ENCODE results near the gene ZNF576. TPM values are rescaled to one million over a fixed set of nuclear protein-coding genes. Genes with fewer than 3 reads are reported as not detected.
A peak's percentile ranks its signal among the peaks of the same experiment; 100 is the strongest.
"Not testable (repeated sequence)": the region's sequence is repeated elsewhere in the genome, so short reads cannot be mapped to it uniquely, and the experiment has no call there.

The ZNF576 gene
- total RNA-seq, 2 experiments from 2014 or later = 13.2 to 13.5 TPM

DNA sequence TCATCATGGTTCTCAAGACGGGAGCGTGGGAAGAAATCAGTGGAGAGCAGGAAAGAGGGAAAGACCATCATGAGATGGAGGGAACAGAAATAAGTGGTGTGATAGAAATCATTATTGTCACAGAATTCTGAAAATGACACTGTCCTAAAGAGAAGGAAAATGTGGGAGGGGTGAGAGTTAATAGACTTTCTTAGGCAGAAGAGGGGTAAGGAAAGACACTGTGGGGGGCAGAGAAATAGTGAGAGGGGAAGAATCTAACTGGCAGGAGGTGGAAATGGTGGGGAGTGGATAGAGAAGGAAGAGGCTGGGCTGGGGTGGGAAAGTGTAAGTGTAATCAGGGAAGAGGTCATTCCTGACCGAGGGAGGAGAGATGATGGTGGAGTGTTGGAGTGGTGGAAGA is 17.6 kb upstream of the ZNF576 start:
- Mint-ChIP-seq H3K4me3 (peak overlapping the region; percentile 20), H3K36me3 (ENCODE audit: low read depth) (peaks cover 7% of the 10 kb centered on the region), H3K4me1 (peaks cover 38% of the 10 kb centered on the region), H3K27me3 (peaks cover 3% of the 10 kb centered on the region), H3K9me3 (no peaks in the 10 kb centered on the region), H3K27ac (no peak overlapping the region)
- ChIA-PET POLR2A (interaction anchor here (1.5 kb wide), 1 partner anchor 16 kb away, joined by 5 read pairs; no protein-coding TSS in a partner anchor), CTCF (no interaction called here)
- no peak for DNase-seq

DNA sequence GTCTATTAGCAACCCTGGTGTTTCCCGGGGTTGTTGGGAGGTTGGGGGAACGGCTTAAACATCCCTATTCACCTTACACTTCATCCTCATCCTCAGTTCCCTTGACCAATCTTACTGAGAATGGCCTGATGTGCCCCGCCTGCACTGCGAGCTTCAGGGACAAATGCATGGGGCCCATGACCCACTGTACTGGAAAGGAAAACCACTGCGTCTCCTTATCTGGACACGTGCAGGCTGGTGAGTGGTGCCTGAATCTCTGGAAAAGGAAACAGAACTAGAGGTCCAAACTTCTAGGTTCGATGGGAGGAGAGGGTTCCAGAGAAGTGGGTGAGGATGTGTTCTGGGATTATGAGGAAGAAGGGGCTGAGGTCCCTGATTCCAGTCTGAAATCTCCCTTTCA is 14.9 kb upstream of the ZNF576 start:
- H3K4me1 Mint-ChIP-seq = peaks cover 23% of the 10 kb centered on the region
- H3K27me3 Mint-ChIP-seq = peaks cover 3% of the 10 kb centered on the region
- no peak overlapping the region for H3K4me3 Mint-ChIP-seq
- no peak overlapping the region for H3K27ac Mint-ChIP-seq
- H3K36me3 Mint-ChIP-seq (ENCODE audit: low read depth) = peaks cover 12% of the 10 kb centered on the region
- CTCF ChIA-PET = no interaction called here
- no peak for DNase-seq
- no peaks in the 10 kb centered on the region for H3K9me3 Mint-ChIP-seq
- POLR2A ChIA-PET = interaction anchor here (1.3 to 6.0 kb wide), 2 partner anchors 14 to 26 kb away, joined by 3 to 28 read pairs; partner anchors contain the start of genes IRGQ and ZNF576

DNA sequence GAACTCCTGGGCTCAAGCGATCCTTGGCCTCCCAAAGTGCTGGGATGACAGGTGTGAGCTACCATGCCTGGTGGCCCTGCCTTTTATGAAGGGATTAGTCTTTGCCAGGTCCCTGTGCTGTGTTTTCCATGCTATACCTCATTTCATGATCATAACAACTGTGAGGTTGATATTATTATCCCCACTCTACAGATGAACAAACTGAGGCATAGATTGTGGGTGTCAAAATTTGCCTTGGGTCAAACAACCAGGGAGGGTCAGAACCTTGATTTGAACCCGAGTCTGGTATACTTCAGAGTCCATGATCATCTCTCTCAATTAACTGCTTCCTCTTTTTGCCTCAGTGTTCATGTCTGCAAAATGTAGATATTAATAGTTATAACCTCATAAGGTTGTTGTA is 13.9 kb upstream of the ZNF576 start:
- H3K4me1 Mint-ChIP-seq = peaks cover 19% of the 10 kb centered on the region
- ChIA-PET POLR2A (interaction anchor here (1.9 to 6.0 kb wide), 2 partner anchors 13 to 28 kb away, joined by 4 to 28 read pairs; partner anchors contain the start of genes IRGQ and ZNF576), CTCF (interaction anchor here (0.6 to 3.2 kb wide), 2 partner anchors 12 to 1162 kb away, joined by 3 to 22 read pairs; no protein-coding TSS in a partner anchor)
- no peak overlapping the region for H3K4me3 Mint-ChIP-seq
- peaks cover 3% of the 10 kb centered on the region for H3K27me3 Mint-ChIP-seq
- H3K36me3 Mint-ChIP-seq (ENCODE audit: low read depth) = peaks cover 12% of the 10 kb centered on the region
- DNase-seq = no peak
- no peaks in the 10 kb centered on the region for H3K9me3 Mint-ChIP-seq
- H3K27ac Mint-ChIP-seq = no peak overlapping the region

DNA sequence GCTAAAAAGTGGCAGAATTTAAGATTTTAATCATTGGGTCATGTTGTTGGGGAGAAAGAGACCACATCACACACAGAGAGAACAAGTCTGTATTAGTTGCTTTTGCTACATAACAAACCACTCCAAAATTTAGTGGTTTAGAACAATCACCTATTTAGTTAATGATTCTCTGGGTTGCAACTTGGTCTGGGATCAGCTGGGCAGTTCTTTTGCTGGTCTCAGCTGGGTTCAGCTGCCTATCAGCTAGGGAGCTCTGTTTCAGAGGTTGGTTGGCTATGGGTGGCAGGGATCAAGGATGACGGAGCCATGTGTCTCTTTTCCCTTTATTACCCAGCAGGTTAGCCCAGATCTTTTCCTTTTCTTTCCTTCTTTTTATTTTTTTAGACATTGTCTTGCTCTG is 11.9 kb upstream of the ZNF576 start:
- DNase-seq = no peak
- Mint-ChIP-seq H3K36me3 (ENCODE audit: low read depth) (peaks cover 12% of the 10 kb centered on the region), H3K27ac (peak overlapping the region; percentile 48), H3K4me3 (no peak overlapping the region), H3K27me3 (no peaks in the 10 kb centered on the region), H3K4me1 (peaks cover 15% of the 10 kb centered on the region), H3K9me3 (no peaks in the 10 kb centered on the region)
- ChIA-PET CTCF (interaction anchor here (1.0 to 3.2 kb wide), 6 partner anchors 10 to 138 kb away, joined by 3 to 22 read pairs (median 4); partner anchors contain the start of genes IRGQ and ZNF576), POLR2A (interaction anchor here (1.1 to 6.0 kb wide), 3 partner anchors 10 to 30 kb away, joined by 4 to 28 read pairs (median 5); partner anchors contain the start of genes IRGQ, PINLYP, XRCC1 and ZNF576)

DNA sequence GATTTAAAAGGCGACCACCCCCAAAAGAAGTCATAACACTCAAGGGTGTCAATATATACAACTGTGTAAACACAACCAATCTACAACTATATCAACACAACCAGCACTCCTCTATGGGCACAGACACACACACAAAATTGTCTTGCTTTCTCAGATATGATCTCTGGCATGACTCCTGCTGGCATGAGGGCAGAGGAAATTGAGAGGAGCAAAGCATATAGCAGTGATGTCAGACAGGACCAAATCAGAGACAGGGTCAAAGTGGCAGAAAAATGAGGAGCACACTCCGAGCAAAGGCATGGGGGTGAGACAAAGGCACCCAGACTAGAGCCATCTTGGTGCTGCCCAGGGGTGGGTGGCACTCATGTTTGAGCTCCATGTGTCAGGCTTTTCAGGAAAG is 10.0 kb upstream of the ZNF576 start:
- H3K4me1 Mint-ChIP-seq = peaks cover 14% of the 10 kb centered on the region
- H3K9me3 Mint-ChIP-seq = no peaks in the 10 kb centered on the region
- H3K27me3 Mint-ChIP-seq = no peaks in the 10 kb centered on the region
- DNase-seq = no peak
- ChIA-PET CTCF (interaction anchor here (0.8 to 1.0 kb wide), 2 partner anchors 8 to 10 kb away, joined by 3 to 4 read pairs; partner anchors contain the start of genes IRGQ and ZNF576), POLR2A (no interaction called here)
- H3K36me3 Mint-ChIP-seq (ENCODE audit: low read depth) = peaks cover 14% of the 10 kb centered on the region
- no peak overlapping the region for H3K4me3 Mint-ChIP-seq
- H3K27ac Mint-ChIP-seq = no peak overlapping the region

DNA sequence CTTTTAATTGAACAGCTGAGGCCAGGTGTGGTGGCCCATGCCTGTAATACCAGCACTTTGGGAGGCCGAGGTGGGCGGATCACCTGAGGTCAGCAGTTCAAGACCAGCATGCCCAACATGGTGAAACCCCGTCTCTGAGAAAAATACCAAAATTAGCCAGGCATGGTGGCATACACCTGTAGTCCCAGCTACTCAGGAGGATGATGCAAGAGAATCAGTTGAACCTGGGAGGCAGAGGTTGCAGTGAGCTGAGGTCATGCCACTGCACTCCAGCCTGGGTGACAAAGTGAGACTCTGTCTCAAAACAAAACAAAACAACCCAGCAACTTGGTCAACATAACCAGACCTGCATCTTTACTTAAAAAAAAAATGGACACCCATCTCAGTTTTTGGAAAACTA is 9.4 kb upstream of the ZNF576 start:
- H3K4me1 Mint-ChIP-seq = peaks cover 12% of the 10 kb centered on the region
- POLR2A ChIA-PET = interaction anchor here (0.8 kb wide), 1 partner anchor 90 kb away, joined by 3 read pairs; no protein-coding TSS in a partner anchor
- H3K36me3 Mint-ChIP-seq (ENCODE audit: low read depth) = peaks cover 14% of the 10 kb centered on the region
- DNase-seq, H3K9me3 Mint-ChIP-seq, H3K27me3 Mint-ChIP-seq, H3K4me3 Mint-ChIP-seq, H3K27ac Mint-ChIP-seq: not testable (repeated sequence)
- CTCF ChIA-PET = interaction anchor here (0.8 to 1.0 kb wide), 2 partner anchors 8 to 9 kb away, joined by 3 to 4 read pairs; partner anchors contain the start of genes IRGQ and ZNF576

DNA sequence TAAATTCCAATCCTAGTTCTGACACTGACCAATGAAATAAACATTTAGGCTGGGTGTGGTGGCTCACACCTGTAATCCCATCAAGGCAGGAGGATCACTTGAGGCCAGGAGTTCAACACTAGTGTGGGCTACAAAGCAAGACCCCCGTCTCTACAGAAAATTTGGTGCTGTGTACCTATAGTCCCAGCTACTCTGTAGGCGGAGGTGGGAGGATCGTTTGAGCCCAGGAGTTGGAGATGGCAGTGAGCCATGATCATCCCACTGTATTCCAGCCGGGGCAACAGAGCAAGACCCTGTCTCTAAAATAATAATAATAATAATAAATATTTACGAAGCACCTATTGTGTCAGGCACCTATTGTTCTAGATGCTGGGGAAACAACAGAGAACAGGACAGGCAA is 7.1 kb upstream of the ZNF576 start:
- CTCF ChIA-PET = interaction anchor here (1.6 kb wide), 1 partner anchor 34 kb away, joined by 7 read pairs; no protein-coding TSS in a partner anchor
- Mint-ChIP-seq H3K36me3 (ENCODE audit: low read depth) (peaks cover 23% of the 10 kb centered on the region), H3K27me3 (no peaks in the 10 kb centered on the region), H3K4me1 (peaks cover 18% of the 10 kb centered on the region), H3K27ac (no peak overlapping the region), H3K9me3 (no peaks in the 10 kb centered on the region), H3K4me3 (no peak overlapping the region)
- POLR2A ChIA-PET = no interaction called here
- no peak for DNase-seq

DNA sequence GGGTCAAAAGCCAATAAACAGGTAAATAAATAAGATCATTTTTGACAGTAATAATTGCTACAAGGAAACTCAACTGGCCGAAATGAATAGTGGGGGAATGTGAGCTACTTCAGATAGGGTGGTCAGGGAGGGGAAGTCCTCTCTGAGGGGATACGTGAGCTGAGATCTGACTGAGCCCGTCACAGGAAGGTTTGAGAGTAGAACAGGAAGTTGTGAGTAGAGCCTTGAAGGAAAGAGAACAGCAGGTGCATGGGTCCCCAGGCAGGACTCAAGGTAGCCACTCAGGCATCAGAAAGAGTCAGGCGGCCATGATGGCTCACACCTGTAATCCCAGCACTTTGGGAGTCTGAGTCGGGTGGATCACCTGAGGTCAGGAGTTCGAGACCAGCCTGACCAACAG is 6.7 kb upstream of the ZNF576 start:
- POLR2A ChIA-PET = no interaction called here
- Mint-ChIP-seq H3K4me3 (no peak overlapping the region), H3K4me1 (peaks cover 17% of the 10 kb centered on the region), H3K36me3 (ENCODE audit: low read depth) (peaks cover 22% of the 10 kb centered on the region), H3K9me3 (no peaks in the 10 kb centered on the region), H3K27me3 (no peaks in the 10 kb centered on the region), H3K27ac (peak overlapping the region; percentile 30)
- CTCF ChIA-PET = interaction anchor here (1.6 kb wide), 1 partner anchor 35 kb away, joined by 7 read pairs; no protein-coding TSS in a partner anchor
- no peak for DNase-seq

DNA sequence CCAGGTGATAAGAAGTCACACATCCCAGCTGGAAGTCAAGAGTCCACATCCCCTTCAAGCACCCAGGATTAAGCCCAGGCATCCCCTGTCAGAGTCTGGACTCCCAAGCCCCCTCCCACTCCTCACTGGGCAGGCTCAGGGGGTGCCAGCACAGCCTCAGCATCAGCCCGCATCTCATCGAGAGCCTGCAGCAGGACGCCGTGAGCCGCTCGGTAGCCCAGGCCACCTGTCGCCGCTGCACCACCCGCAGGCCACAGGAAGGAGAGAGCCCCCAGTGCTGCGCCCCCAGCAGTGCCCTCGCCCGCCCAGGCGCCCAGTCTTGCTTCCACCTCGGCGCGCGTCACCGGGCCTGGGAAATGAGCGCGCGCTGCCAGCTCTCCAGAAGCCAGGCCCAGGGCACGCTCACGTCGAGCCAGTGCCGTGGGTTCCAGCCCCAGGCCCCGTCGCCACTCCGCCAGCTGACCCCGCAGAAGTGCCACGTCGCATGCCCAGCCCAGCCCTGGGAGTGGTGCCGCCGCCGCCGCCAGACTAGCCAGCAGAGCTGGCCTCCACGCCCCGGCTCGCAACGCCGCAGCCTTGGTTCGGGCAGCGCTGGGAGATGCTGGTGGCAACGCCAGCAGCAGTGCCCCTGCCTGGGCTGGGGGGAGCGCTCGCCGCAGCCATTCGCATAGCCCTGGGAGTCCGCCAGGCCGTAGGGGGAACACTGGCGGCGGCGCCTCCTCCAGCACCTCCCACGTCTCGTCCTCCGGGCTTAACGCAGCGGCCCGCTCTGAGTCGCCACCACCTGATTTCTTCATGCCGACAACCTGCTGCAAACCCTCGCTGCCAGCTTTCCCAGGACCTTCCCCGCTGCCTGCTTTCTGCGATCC is 4.3 kb upstream of the ZNF576 start:
- POLR2A ChIA-PET = no interaction called here
- DNase-seq = no peak
- no peaks in the 10 kb centered on the region for H3K27me3 Mint-ChIP-seq

DNA sequence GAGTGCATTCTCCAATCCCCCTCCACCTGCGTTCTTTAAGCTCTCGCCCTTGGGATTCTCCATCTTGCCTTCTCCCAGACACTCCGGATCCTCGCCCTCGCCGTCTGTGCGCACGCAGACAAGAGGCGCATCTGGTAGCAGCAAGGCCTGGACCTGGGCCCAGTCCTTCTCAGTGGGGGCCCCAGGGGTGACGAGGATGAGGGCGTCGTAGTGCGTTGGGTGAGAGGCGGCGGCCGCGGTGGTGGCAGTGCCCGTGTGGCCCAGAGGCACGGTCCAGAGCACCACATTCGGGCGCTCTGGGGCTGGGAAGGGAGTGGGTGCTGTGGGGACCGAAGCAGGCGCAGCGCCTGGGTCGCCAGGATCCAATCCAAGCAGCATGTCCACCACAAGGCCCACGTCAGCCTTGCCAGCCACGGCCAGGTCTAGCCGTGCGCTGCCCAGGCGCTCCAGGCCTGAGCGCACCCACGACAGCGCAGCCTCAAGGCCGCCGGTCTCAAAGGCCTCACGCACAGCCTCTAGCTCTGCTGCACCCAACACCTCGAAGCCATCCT is 3.5 kb upstream of the ZNF576 start:
- no peak for DNase-seq
- ChIA-PET CTCF (interaction anchor here (0.7 to 6.2 kb wide), 5 partner anchors 12 to 73 kb away, joined by 3 to 208 read pairs (median 23); partner anchors contain the start of genes PINLYP and XRCC1), POLR2A (no interaction called here)
- Mint-ChIP-seq H3K4me1 (peaks cover 36% of the 10 kb centered on the region), H3K4me3 (no peak overlapping the region), H3K9me3 (no peaks in the 10 kb centered on the region), H3K27me3 (no peaks in the 10 kb centered on the region), H3K27ac (no peak overlapping the region), H3K36me3 (ENCODE audit: low read depth) (peaks cover 26% of the 10 kb centered on the region)

More for the DNA sequence above, 4.3 kb upstream of the ZNF576 start:
- H3K27ac Mint-ChIP-seq = no peak overlapping the region
- CTCF ChIA-PET = interaction anchor here (6.2 kb wide), 1 partner anchor 20 kb away, joined by 95 read pairs; the partner anchor contains the start of genes PINLYP and XRCC1
- no peaks in the 10 kb centered on the region for H3K9me3 Mint-ChIP-seq
- H3K4me3 Mint-ChIP-seq = no peak overlapping the region
- peaks cover 29% of the 10 kb centered on the region for H3K4me1 Mint-ChIP-seq
- peaks cover 24% of the 10 kb centered on the region for H3K36me3 Mint-ChIP-seq (ENCODE audit: low read depth)

DNA sequence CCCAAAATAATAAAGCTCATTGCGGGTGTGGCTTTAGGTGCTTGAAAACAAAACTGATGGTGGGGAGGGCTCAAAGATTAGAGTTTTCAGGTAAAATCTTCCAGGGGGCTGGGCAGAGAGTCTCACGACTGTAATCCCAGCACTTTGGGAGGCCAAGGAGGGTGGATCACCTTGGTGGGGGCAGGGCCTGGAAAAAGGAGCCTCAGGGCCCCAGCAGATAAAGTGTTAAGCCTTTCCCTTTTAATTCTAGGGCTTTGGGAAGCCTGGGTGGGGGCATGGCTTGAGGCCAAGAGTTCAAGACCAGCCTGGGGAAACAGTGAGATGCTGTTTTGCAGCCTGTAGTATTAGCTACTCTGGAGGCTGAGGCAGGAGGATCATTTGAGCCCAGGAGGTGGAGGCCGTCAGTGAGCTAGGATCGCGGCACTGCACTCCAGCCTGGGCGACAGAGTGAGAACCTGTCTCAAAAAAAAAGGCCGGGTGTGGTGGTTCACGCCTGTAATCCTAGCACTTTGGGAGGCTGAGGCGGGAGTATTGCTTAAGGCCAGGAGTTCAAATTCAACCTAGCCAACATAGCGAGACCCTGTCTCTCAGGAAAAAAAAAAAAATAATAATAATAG is 2.2 kb upstream of the ZNF576 start:
- DNase-seq = no peak
- no peaks in the 10 kb centered on the region for H3K9me3 Mint-ChIP-seq
- peak overlapping the region; percentile 97 for H3K4me3 Mint-ChIP-seq
- peak overlapping the region; percentile 54 for H3K27ac Mint-ChIP-seq
- CTCF ChIA-PET = interaction anchor here (0.6 to 6.2 kb wide), 33 partner anchors 7 to 458 kb away, joined by 3 to 208 read pairs (median 5); partner anchors contain the start of genes KCNN4, PHLDB3, PINLYP and XRCC1
- no peaks in the 10 kb centered on the region for H3K27me3 Mint-ChIP-seq
- POLR2A ChIA-PET = interaction anchor here (0.7 to 5.1 kb wide), 18 partner anchors 12 to 216 kb away, joined by 3 to 57 read pairs (median 8); partner anchors contain the start of genes ETHE1, KCNN4, PHLDB3 and PINLYP
- peaks cover 29% of the 10 kb centered on the region for H3K36me3 Mint-ChIP-seq (ENCODE audit: low read depth)
- H3K4me1 Mint-ChIP-seq = peaks cover 47% of the 10 kb centered on the region
